ENCODE data around the gene SMCO2.
A peak's percentile ranks its signal among the peaks of the same experiment; 100 is the strongest.

SMCO2 gene

DNA sequence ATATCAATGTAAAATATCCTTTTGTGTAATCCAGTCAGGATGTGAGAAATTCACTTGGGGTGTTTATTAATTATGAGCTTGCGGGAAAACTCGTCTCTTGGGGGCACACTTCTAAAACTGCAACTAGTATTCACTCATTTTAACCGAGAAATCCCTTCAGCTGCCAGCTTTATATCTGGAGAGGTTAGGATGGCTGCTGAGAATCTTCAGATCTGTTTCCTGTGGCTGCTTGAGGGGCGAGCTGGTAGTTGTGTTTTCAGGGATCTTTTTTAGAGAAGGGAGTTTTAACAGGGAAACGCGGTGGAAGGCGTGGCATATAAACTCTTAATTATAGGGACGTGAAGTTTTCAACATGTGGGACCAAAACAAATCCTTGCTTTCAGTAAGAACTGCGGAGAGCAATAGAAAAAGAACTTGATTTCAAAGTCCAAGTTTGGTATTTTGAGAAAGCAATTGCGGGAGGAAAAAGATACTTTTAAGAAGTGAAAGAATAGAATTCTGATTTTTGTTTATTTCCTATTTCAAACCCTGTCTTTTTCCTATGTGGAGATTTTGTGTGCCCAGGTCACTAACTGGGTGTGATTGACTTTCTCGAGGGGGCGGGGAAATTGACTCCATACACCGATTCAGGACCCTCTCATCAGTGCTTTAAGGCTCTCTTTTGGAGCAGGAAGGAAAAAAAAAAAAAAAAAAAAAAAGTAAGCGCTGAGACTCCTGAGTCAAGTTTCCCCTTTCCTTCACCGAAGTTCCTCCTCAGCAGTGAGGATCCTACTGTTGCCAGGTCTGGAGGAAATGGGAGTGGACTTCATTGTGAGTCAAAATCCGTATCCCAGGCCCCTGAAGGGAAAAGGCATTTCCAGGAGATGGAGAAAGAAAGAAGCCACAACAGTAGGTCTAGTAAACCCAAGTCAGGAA is 78.6 kb downstream of the SMCO2 start:
- TF ChIP-seq, protein P1, sequence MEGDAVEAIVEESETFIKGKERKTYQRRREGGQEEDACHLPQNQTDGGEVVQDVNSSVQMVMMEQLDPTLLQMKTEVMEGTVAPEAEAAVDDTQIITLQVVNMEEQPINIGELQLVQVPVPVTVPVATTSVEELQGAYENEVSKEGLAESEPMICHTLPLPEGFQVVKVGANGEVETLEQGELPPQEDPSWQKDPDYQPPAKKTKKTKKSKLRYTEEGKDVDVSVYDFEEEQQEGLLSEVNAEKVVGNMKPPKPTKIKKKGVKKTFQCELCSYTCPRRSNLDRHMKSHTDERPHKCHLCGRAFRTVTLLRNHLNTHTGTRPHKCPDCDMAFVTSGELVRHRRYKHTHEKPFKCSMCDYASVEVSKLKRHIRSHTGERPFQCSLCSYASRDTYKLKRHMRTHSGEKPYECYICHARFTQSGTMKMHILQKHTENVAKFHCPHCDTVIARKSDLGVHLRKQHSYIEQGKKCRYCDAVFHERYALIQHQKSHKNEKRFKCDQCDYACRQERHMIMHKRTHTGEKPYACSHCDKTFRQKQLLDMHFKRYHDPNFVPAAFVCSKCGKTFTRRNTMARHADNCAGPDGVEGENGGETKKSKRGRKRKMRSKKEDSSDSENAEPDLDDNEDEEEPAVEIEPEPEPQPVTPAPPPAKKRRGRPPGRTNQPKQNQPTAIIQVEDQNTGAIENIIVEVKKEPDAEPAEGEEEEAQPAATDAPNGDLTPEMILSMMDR (IDR thresholded peaks at IDR 0.05; ENCODE audit: borderline replicate concordance, insufficient read depth, low read depth, low read length), result no peak
- peak overlapping the region; percentile 95 for H3K4me3 ChIP-seq (ENCODE audit: low read depth, low read length)

DNA sequence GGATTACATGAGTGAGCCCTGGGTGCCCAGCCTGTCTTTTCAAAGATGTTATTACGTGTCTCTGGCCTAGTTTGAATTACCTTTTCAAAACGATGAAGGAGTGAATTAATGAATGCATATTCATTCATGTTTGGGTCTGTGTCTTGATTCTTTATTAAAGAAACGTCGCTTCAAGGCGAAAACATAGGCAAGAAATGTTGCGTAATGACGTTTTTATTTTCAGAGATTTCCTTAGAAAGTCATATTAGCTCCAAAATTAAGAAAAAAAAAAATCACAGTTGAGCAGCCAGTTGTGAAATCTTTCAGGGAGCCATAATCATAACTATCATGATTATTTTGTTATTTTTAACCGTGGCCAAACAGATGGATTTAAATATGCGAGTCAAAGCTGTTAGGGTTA is 81.0 kb downstream of the SMCO2 start:
- TF ChIP-seq, protein P1 (IDR thresholded peaks at IDR 0.05; ENCODE audit: borderline replicate concordance, insufficient read depth, low read depth, low read length), result no peak

DNA sequence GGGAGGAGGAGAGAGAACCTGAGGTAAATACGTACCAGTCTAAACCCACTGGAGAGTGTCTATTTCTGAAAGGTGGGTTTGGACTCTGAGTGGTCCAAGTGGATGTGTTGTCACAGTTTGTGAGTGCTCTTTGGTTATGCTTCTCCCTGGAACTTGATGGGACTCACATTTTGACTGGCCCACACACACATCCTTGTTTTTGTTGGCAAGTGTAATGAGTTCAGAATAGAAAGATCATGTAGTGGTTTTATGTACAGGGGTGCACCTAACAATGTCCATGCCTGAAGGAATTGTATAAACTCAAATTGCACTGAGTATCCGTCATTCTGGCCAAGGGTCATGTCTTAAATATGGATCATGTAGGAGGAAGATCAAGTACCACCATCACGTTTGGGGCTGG is 82.3 kb downstream of the SMCO2 start:
- no peak overlapping the region for H3K4me3 ChIP-seq (ENCODE audit: low read depth, low read length)
- TF ChIP-seq, protein P1 (IDR thresholded peaks at IDR 0.05; ENCODE audit: borderline replicate concordance, insufficient read depth, low read depth, low read length), result no peak

More for the DNA sequence above, 81.0 kb downstream of the SMCO2 start:
- H3K4me3 ChIP-seq (ENCODE audit: low read depth, low read length), result no peak overlapping the region

DNA sequence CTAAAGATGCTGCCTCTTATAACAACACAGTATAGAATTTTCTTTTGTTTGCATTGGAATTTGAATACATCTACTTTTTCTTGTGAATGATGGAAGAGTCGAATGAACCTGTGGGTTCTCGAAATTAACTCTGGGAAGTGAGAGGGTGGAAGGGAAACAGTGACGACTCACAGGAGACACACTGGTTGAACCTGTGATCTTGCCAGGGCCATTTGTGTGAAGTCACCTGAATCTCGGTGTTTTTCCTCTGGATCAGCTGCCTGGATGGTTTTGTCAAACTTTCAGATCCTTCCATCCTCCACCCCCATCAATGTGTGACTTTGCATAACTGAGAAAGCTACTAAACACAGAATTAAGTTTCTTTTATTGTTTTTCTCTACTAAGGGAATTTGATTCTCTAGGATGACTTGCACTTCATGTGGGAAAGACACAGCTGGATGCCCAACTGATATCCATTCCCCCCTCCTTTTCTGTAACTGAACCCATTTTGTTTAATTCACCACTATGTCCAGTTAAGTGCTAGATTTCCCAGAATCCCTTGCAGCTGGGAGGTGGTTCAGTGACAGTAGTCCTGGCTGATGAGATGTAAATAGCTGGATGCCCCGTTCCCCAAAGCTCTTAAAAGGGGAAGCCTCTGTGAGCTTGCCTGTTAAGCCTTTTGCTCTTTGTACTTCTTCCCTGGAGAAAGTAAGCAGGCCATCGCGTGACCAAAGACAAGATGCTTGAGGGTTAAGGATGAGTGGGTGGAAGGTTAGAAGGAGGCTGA is 83.8 kb downstream of the SMCO2 start:
- TF ChIP-seq, protein P1 (IDR thresholded peaks at IDR 0.05; ENCODE audit: borderline replicate concordance, insufficient read depth, low read depth, low read length), result no peak
- H3K4me3 ChIP-seq (ENCODE audit: low read depth, low read length), result no peak overlapping the region

DNA sequence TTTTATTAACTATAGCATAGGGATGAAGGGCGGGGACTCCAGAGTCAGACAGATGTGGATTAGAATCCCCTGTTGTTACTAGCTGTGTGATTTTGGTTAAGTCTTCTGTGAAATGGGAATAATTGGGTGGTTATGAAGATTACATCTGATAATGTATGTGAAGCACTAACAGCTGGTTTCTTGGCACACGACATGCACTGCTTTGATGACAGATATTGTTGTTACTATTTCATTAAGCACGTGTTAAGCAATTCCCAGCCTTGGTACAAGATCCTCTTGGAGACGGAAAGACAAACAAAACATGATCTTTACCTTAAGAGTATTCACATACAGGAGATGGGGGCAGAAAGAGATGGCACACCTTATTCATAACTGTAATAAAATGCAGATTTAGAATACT is 85.4 kb downstream of the SMCO2 start:
- H3K4me3 ChIP-seq (ENCODE audit: low read depth, low read length), result no peak overlapping the region
- TF ChIP-seq, protein P1 (IDR thresholded peaks at IDR 0.05; ENCODE audit: borderline replicate concordance, insufficient read depth, low read depth, low read length), result no peak

DNA sequence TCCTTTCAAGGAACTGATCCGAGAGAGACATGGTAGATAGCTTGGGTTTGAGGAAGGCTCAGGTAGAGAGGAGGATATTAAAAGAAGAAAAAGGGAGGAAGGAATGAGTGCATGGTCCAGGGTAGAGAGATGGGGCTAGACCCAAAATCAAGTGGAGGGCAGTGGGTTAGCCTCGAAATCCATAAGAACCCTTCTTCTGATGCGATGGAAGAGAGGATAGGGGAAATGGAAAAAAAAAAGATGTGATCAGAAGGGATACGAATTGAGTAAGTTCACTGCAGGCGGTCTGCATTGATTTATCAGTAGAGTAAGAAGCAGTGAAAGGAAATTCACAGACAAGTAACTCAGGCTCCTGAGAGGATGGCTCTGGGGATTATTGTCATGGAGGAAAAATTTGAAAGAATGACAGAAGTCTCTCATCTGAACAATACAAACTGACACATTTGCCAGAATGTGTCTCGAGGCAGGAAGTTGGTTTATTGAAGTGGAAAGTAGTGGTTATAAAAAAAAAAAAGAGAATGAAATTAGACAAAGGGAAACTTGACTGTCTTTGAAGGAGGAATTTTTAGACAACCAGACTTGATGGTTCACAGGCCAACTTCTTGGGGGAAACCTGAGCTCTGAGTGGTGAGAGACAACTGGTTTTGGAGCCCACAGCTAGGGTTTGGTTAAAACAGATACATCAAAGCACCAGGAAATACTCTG is 87.7 kb downstream of the SMCO2 start:
- TF ChIP-seq, protein P1 (IDR thresholded peaks at IDR 0.05; ENCODE audit: borderline replicate concordance, insufficient read depth, low read depth, low read length), result no peak
- no peak overlapping the region for H3K4me3 ChIP-seq (ENCODE audit: low read depth, low read length)

All from GM12875 (cell line).